Embryonic facial prominence (tissue), 1 donor: ENCODE data around the gene QKI.
"Not testable (repeated sequence)": the region's sequence is repeated elsewhere in the genome, so short reads cannot be mapped to it uniquely, and the experiment has no call there.

Experiments
- DNase-seq: peaks from one replicate; pipeline ENCODE4 v3.0.0-alpha.2; 2016; ENCODE audit errors: extremely low spot score

Gene QKI

DNA sequence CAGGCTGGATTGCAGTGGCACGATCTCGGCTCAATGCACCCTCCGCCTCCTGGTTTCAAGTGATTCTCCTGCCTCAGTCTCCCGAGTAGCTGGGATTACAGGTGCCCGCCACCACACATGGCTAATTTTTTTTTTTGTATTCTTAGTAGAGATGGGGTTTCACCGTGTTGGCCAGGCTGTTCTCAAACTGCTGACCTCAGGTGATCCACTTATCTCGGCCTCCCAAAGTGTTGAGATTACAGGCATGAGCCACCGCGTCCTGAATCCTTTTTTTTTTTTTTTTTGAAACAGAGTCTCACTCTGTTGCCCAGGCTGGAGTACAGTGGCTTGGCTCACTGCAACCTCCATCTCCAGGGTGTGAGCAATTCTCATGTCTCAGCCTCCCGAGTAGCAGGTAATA lies 24.9 kb downstream of the QKI start:
- DNase-seq: not testable (repeated sequence)

- DNase-seq: no peak
Observed at GRCh38 chr6:163439997-163440396, 25.5 kb downstream of the QKI start.

GRCh38 chr6:163442336-163442735 lies 27.8 kb downstream of the QKI start:
- no peak for DNase-seq

DNA sequence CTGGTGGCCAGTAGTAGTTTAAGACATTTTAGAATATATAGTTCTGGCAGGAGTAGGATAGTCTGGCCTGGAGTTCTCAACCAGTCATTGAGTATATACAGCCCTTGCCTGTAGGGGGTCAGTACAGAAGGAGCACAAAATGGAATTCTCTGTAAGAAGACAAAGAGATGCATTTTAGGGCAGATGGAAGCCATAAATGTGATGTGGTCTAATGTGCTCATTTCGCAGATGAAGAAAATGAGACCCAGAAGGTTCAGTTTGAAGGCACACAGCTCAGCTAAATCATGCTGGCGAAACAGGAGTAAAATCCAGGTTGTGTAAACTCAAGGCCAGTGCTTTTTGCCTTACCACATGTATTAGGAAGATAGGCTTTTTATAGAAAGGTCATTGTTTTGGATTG lies 29.6 kb downstream of the QKI start:
- DNase-seq: no peak

GRCh38 chr6:163446549-163446948 lies 32.0 kb downstream of the QKI start:
- DNase-seq: no peak

GRCh38 chr6:163449076-163449475 lies 34.6 kb downstream of the QKI start:
- no peak for DNase-seq

- DNase-seq: no peak
Observed at GRCh38 chr6:163454425-163454824, 39.9 kb downstream of the QKI start.

DNA sequence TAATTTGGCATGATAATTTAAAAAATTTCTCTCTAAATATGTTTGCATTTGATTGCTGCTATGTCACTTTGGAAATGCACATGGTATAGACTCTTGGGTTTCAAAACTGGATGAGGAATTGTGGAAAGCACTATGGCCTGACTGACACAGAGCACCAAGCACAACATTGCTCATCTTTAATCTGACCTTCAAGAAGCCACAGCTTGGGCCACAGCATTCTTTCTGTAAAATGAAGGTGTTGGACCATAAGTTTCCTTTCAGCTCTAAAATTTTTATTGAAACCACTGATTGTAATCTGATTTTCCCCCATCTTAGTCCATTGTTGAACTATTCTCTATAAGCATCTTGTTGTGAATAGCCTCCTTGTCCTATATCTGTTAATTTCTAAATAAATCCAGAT lies 41.0 kb downstream of the QKI start:
- no peak for DNase-seq

DNA sequence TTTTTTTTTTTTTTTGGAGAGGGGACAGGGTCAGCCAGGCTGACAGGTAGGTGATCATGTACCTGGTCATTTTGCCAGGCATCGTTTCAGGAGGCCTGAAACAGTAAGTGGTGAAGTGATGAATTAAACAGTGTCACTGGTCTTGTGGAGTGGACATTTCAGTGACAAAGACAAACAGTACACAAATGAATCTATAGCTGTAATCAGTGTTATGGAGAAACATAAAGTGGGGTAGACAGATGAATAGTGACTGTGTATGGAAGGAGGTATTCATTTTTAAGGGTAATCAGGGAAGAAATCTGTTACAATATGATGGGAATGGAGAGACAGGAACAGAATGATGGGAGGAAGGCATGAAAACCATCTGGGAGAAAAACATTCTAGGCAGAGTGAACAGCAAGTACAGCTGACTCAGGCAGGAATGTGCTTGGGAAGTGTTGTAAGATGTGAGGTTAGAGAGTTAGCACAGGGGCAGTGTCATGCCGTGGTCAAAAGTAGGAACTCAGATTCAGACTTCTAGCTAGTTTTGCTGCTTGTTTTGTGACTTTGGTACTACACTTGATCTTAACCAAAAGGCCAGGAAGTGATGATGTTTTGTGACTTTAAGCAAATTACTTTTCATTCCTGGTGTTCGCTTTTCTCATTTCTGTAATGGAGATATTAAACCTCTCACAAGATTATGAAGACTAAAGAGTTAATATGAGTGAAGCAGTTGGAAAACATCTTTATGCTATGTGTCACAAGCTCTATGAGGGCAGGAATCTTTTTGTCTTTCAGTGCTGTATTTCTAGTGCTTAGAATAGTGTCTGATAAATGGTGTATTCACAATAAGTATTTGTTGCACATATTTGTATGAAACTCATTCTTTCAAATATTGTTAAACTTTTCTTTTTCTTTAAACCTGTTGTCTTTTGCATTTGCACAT lies 43.4 kb downstream of the QKI start:
- DNase-seq: no peak

DNA sequence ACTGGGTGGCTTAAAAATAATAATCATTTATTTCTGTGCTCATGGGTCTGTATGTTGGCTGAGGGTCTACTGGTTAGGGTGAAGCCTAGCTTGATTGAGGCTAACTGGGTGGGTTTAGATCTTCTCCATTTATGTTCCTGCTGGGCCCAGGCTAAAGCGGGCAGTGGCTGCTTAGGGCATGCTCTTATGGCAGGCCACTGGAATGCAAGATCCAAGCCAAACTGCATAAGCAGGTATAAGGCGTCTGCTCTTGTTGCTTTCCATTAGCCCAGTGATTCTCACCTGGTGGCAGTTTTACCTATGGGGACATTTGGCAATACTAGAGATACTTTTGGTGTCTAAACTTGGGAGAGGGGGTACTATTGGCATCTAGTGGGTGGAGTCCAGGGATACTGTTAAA lies 44.5 kb downstream of the QKI start:
- no peak for DNase-seq

DNA sequence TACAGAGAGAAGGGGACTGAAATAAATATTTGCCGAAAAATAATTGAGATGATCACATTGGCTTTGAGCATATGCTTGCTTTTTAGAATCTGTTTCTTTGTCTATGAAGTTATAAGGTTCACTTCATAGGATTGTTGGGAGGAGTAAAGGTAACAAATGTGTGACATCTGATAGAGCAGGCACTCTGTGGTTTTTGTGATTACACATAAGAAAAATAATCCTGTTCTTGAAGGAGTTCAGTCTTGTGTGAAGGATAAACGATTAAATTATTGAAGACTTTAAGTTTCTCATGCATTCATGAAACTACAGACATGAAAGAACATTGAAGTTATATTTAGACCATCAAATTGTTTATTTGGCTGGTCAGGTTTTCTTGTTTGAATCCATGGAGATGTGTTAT lies 45.0 kb downstream of the QKI start:
- no peak for DNase-seq

GRCh38 chr6:163460307-163460782 lies 45.8 kb downstream of the QKI start:
- DNase-seq: no peak

GRCh38 chr6:163461696-163462095 lies 47.2 kb downstream of the QKI start:
- DNase-seq: no peak

DNA sequence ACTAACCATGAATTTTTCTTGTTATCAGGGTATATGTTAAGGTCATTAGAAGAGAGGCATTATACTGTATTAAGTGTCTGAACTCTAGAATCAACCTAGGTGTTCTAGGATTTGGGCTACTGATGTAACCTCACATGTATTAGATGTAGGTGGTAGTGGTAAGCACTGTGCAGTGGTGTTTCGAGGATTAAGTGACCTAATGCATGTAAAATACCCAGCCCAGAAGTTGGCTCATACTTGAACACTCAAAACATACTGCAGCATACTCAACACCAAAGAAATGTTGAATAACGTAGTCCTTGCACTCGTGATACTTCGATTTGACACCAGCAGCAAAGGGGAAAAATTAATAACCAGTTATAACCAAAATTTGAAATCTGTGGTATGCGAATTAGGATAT lies 48.7 kb downstream of the QKI start:
- no peak for DNase-seq

DNA sequence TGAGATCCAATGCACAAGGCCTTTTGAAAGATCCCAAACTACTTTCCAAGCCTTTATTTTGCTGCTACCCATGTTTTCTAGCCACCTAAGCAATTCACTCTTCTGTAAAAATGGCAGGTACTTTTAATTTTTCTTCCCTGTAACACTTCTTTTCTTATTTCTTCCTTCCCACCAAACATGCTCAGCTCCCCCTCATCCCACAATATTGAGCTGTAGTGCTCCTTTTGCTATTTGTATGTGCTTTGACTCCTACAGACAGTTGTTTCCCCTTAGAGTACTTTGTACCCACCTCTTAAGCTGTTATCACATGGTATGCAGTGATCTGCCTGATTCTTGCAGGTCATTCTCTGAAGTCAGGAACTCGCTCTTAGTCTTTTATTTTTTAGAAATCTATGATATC lies 49.3 kb downstream of the QKI start:
- no peak for DNase-seq

- DNase-seq: no peak
Observed at GRCh38 chr6:163466839-163467390, 52.4 kb downstream of the QKI start.

GRCh38 chr6:163468738-163469137 lies 54.2 kb downstream of the QKI start:
- no peak for DNase-seq

- no peak for DNase-seq
Observed at GRCh38 chr6:163469459-163469985, 55.0 kb downstream of the QKI start.

DNA sequence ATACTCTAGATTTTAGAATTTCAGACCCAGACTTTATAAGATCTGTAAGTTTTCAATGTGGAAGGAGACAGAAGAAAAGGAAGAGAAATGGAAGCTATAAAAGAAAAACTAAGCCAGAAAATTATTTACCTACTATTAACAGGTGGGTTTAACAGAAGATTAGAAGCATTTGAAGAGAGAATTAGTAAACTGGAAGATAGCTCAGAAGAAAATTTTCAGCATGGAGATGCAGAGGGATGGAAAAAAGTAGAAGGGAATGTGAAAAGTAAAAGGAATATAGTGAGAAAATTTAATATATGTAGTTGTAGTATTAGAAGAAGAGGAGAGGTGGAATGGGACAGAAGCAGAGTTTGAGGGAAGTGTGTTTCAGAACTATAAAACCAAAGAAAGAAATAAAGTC lies 56.1 kb downstream of the QKI start:
- no peak for DNase-seq

DNA sequence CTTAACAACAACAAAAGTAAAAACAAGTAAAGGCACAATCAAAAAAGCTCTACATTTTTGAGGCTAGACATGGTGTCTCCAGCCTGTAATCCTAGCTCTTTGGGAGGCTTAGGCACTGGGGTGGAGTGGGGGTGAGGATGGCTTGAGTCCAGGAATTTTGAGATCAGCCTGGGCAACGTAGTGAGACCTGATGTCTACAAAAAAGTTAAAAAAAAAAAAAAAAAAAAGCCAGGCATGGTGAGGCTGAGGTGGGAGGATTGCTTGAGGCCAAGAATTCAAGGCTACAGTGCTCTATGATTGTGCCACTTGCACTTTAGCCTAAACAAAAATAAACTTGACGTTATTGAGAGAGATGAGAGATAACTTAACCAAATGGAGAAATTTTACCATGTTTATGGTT lies 60.1 kb downstream of the QKI start:
- no peak for DNase-seq

GRCh38 chr6:163476946-163477345 lies 62.4 kb downstream of the QKI start:
- DNase-seq: not testable (repeated sequence)

DNA sequence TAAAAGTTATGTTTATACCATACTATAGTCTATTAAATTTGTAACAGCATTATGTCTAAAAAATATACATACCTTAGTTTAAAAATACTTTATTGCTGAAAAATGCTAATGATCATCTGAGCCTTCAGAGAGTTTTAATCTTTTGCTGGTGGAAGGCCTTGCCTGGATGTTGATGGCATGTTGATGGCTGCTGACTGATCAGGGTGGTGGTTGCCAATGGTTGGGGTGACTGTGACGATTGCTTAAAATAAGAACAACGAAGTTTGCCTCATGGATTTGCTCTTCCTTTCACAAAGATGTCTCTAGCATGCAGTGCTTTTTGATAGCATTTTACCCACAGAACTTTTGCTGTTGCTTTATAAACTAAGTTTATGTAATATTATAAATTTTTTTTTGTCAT lies 68.6 kb downstream of the QKI start:
- no peak for DNase-seq

DNA sequence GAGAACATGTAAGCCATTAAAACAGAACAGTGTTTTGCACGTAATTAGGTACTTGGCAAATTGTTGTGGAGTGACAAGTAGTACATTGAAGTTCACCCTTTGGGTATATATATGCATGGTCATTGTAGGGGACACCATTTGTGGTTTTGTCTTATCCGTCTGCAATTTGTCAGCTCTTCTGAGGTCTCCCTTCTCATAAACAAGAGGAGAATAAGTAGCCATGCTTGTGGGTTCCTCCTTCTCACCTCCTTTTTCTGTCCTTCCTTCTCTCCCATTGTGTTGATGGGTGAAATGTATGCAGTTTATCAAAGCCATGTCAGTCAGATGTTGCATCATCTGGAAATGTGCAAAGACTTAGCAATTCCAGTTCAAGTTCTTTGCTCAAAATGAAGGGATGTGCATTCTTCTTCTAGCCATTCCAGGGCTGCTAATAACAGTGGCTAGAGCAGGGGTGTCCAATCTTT lies 70.9 kb downstream of the QKI start:
- DNase-seq: no peak
